Right ventricle myocardium superior (tissue), 1 donor: Measurements from ENCODE around the gene IL19. TPM values are rescaled to one million over a fixed set of nuclear protein-coding genes. Genes with fewer than 3 reads are reported as not detected.
A peak's percentile ranks its signal among the peaks of the same experiment; 100 is the strongest.

Experiments
- ATAC-seq: fragments of 200-7000 bp; cut with Tn5 transposase; one replicate; pipeline ENCODE4 v1.9.1; 2020; ENCODE audit warnings: mild to moderate bottlenecking; ENCODE audit not compliant: poor library complexity
- DNase-seq: peaks from one replicate; pipeline ENCODE4 v3.0.0-alpha.2; 2020
- intact Hi-C: fragments of 100-400 bp; cut with DNase I; formaldehyde crosslinking; loops from one replicate; pipeline ENCODE4 v1.11.2; 2022
- total RNA-seq: library from RNA; stranded (reverse); fragmentation: NEBNext Ultra II Directional; extraction: Animal tissue kit (Norgen Biotek cat#: 25700); gene quantifications from one replicate; pipeline ENCODE4 v1.2.1, GENCODE V29; 2021
- donor health status: DM: no; HTN: yes; CAD: no; lungs with severe emphysema.

The IL19 gene
- total RNA-seq, 1 donor from 2014 or later, result not detected

- intact Hi-C loops, result no loop called here
- peak; percentile 53 for DNase-seq
- peak; percentile 45 for ATAC-seq
Measured at GRCh38 chr1:206814716-206815341, 44.3 kb downstream of the IL19 start.

- DNase-seq (no peak), ATAC-seq (no peak)
- intact Hi-C loops, result no loop called here
Measured at GRCh38 chr1:206816390-206817287, 46.1 kb downstream of the IL19 start.

GRCh38 chr1:206821493-206821892, 50.9 kb downstream of the IL19 start:
- ATAC-seq, result no peak
- intact Hi-C loops, result no loop called here
- DNase-seq, result no peak

- intact Hi-C loops, result no loop called here
- DNase-seq, result no peak
- peak; percentile 51 for ATAC-seq
Measured at GRCh38 chr1:206823727-206824126, 53.2 kb downstream of the IL19 start.

- no peak for ATAC-seq
Measured at GRCh38 chr1:206824331-206824730, 53.8 kb downstream of the IL19 start.

GRCh38 chr1:206826394-206826793, 55.8 kb downstream of the IL19 start:
- DNase-seq, result no peak
- intact Hi-C loops, result no loop called here

More at GRCh38 chr1:206824331-206824730, 53.8 kb downstream of the IL19 start:
- intact Hi-C loops, result no loop called here
- no peak for DNase-seq

GRCh38 chr1:206828061-206828460, 57.5 kb downstream of the IL19 start:
- DNase-seq, result no peak
- intact Hi-C loops, result no loop called here
- ATAC-seq, result no peak

More at GRCh38 chr1:206826394-206826793, 55.8 kb downstream of the IL19 start:
- no peak for ATAC-seq

GRCh38 chr1:206828765-206829164, 58.2 kb downstream of the IL19 start:
- intact Hi-C loops, result no loop called here
- DNase-seq (no peak), ATAC-seq (no peak)

GRCh38 chr1:206829282-206829681, 58.7 kb downstream of the IL19 start:
- DNase-seq (no peak), ATAC-seq (no peak)
- intact Hi-C loops, result no loop called here

- ATAC-seq, result no peak
Measured at GRCh38 chr1:206829875-206830274, 59.3 kb downstream of the IL19 start.

GRCh38 chr1:206831650-206832049, 61.1 kb downstream of the IL19 start:
- DNase-seq, result no peak
- ATAC-seq, result no peak
- intact Hi-C loops, result no loop called here

More at GRCh38 chr1:206829875-206830274, 59.3 kb downstream of the IL19 start:
- intact Hi-C loops, result no loop called here
- no peak for DNase-seq

- DNase-seq, result no peak
- ATAC-seq, result no peak
- intact Hi-C loops, result no loop called here
Measured at GRCh38 chr1:206832352-206832880, 61.8 kb downstream of the IL19 start.

- no peak for DNase-seq
- intact Hi-C loops, result no loop called here
- ATAC-seq, result no peak
Measured at GRCh38 chr1:206833106-206833680, 62.6 kb downstream of the IL19 start.

- ATAC-seq (no peak), DNase-seq (no peak)
- intact Hi-C loops, result no loop called here
Measured at GRCh38 chr1:206833801-206834200, 63.2 kb downstream of the IL19 start.

GRCh38 chr1:206834217-206834616, 63.6 kb downstream of the IL19 start:
- DNase-seq (no peak), ATAC-seq (no peak)
- intact Hi-C loops, result no loop called here

- ATAC-seq (peak; percentile 45), DNase-seq (no peak)
- intact Hi-C loops, result no loop called here
Measured at GRCh38 chr1:206834711-206835110, 64.1 kb downstream of the IL19 start.

- intact Hi-C loops, result no loop called here
- ATAC-seq, result no peak
- DNase-seq, result no peak
Measured at GRCh38 chr1:206835186-206835585, 64.6 kb downstream of the IL19 start.

- intact Hi-C loops, result no loop called here
- DNase-seq (no peak), ATAC-seq (no peak)
Measured at GRCh38 chr1:206836111-206836510, 65.5 kb downstream of the IL19 start.

GRCh38 chr1:206839006-206839560, 68.5 kb downstream of the IL19 start:
- intact Hi-C loops, result no loop called here
- ATAC-seq, result no peak
- DNase-seq, result no peak
